Sigmoid colon (tissue), 7 donors: ENCODE data around the gene PPM1A. TPM values are rescaled to one million over a fixed set of nuclear protein-coding genes. Genes with fewer than 3 reads are reported as not detected.

ENCODE experiments used
- DNase-seq: peaks from one replicate; pipeline ENCODE4 v3.0.0-alpha.2; 2019
- H3K27ac ChIP-seq, 4 donors: fragments of 200-600 bp; sonication (generic); one replicate each; pipeline ENCODE4 v1.5.1; 2016 to 2019; ENCODE audit warnings: mild to moderate bottlenecking in 1 of 4
- H3K27me3 ChIP-seq, 3 donors: fragments of 200-600 bp; sonication (generic); one replicate each; pipeline ENCODE4 v1.5.1; 2019; ENCODE audit warnings: mild to moderate bottlenecking in 1 of 3
- H3K36me3 ChIP-seq, 4 donors: fragments of 200-600 bp; sonication (generic); one replicate each; pipeline ENCODE4 v1.5.1; 2016 to 2019
- H3K4me1 ChIP-seq, 4 donors: fragments of 200-600 bp; sonication (generic); one replicate each; pipeline ENCODE4 v1.5.1; 2017 to 2019
- H3K4me3 ChIP-seq, 4 donors: fragments of 200-600 bp; sonication (generic); one replicate each; pipeline ENCODE4 v1.5.1; 2017 to 2019; ENCODE audit warnings: mild to moderate bottlenecking in 2 of 4, moderate library complexity in 1 of 4
- H3K9me3 ChIP-seq, 4 donors: fragments of 200-600 bp in 3 of 4; sonication (generic) in 3 of 4; one replicate each; pipeline versions ENCODE4 v1.5.1 to v1.6.1; 2013 to 2019
- EP300 ChIP-seq, 4 donors: sonication (generic); formaldehyde crosslinking; IDR thresholded peaks; one replicate each; pipeline ENCODE4 v1.6.1; 2017; ENCODE audit warnings: antibody characterized with exemption in 4 of 4
- POLR2A ChIP-seq, 2 donors: fragments of 450-650 bp; IDR thresholded peaks; one replicate each; pipeline ENCODE4 v1.6.1; 2016; ENCODE audit warnings: antibody characterized with exemption in 2 of 2, mild to moderate bottlenecking in 2 of 2, moderate library complexity in 2 of 2
- POLR2AphosphoS5 ChIP-seq, 4 donors: sonication (generic); formaldehyde crosslinking; IDR thresholded peaks; one replicate each; pipeline ENCODE4 v1.6.1; 2017; ENCODE audit warnings: antibody characterized with exemption in 4 of 4
- WGBS, 2 donors: extraction: QIAGEN DNeasy Blood & Tissue Kit; methylation state at CpG; one replicate each; pipeline ENCODE4 v1.1.7; 2013; 5-methylcytosine and 5-hydroxymethylcytosine counted together
- intact Hi-C: fragments of 100-400 bp; cut with DNase I; formaldehyde crosslinking; loops from one replicate; pipeline ENCODE4 v1.15.1; 2023
- polyA plus RNA-seq, 3 donors: library from polyadenylated mRNA; stranded (reverse); fragments of 200-250 nt; gene quantifications; one replicate each; pipeline ENCODE4 v1.2.3, GENCODE V29; 2013
- total RNA-seq, 4 donors: library from RNA; depleted of rRNA; stranded (reverse); fragments of >200 nt; gene quantifications; one replicate each; pipeline ENCODE4 v1.1.0, GENCODE V29; 2016
- TF ChIP-seq, protein P1 (sequence below), 4 experiments: fragments of 450-650 bp in 3 of 4; fragments of 200-600 bp in 1 of 4; IDR thresholded peaks; one replicate each; pipeline ENCODE4 v1.5.1; 2016 to 2019; ENCODE audit warnings: antibody characterized with exemption in 4 of 4, mild to moderate bottlenecking in 3 of 4, moderate library complexity in 2 of 4
- donor health status: healthy with polysubstance abuse.
- donor health status: Bipolar disorder and iron deficiency.
- donor health status: healthy.

PPM1A gene
- total and polyA plus RNA-seq, 7 donors = 34.9 to 116 (median 55.6) TPM

DNA sequence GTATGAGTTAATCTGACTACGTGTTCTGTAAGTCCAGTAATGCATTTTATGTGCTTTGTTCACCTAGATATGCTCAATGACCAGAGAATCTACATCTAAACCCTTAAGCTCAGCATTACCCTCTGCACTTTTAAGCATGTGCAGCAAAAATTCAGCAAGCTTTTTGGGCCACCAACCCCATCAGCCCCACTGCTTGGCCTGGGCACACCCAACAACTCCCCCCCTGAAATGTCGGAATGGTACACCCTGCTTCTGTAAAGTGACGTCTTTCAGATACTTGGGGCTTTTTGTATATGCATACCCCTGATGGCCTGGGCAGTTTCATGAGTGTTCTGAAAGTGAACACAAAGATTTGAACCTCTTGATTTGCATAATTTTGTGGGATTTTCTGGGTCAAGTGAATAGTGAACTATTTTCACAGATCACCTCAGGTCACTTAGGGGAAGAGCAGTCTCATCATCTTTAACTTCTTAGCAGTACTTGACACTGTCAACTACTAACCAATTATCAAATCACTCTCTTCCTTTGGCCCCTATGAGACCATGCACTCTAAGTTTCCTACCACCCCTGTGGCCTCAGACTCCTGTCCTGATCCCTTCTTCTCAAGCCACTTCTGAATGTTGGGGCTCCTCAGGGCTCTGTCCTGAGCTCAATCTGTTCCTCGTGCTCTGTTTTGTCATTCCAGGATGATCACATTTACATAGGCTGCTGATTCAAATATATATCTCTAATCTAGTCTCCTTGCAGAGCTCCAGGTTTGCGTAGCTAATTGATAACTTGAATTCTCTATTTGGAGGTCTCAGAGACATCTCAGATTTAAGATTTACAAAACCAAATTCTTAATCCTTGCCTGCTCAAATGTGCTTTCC lies 36.3 kb upstream of the PPM1A start:
- no peak for DNase-seq
- Histone ChIP-seq H3K27ac (peak overlapping the region in 1 of 4 donors; percentile 76), H3K27me3 (no peaks in the 10 kb centered on the region), H3K36me3 (no peaks in the 10 kb centered on the region), H3K4me1 (peaks cover 0 to 44% (median 35%) of the 10 kb centered on the region in 4 donors), H3K4me3 (no peak overlapping the region), H3K9me3 (no peaks in the 10 kb centered on the region)
- WGBS, 2 donors = 89 to 92% methylated on average over 5 of the region's 5 CpGs
- TF ChIP-seq POLR2A (IDR thresholded peaks at IDR 0.05) (no peak), POLR2AphosphoS5 (IDR thresholded peaks at IDR 0.05) (no peak), EP300 (IDR thresholded peaks at IDR 0.05) (no peak)
- TF ChIP-seq, protein P1, sequence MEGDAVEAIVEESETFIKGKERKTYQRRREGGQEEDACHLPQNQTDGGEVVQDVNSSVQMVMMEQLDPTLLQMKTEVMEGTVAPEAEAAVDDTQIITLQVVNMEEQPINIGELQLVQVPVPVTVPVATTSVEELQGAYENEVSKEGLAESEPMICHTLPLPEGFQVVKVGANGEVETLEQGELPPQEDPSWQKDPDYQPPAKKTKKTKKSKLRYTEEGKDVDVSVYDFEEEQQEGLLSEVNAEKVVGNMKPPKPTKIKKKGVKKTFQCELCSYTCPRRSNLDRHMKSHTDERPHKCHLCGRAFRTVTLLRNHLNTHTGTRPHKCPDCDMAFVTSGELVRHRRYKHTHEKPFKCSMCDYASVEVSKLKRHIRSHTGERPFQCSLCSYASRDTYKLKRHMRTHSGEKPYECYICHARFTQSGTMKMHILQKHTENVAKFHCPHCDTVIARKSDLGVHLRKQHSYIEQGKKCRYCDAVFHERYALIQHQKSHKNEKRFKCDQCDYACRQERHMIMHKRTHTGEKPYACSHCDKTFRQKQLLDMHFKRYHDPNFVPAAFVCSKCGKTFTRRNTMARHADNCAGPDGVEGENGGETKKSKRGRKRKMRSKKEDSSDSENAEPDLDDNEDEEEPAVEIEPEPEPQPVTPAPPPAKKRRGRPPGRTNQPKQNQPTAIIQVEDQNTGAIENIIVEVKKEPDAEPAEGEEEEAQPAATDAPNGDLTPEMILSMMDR (IDR thresholded peaks at IDR 0.05) = no peak
- intact Hi-C loops = no loop called here

DNA sequence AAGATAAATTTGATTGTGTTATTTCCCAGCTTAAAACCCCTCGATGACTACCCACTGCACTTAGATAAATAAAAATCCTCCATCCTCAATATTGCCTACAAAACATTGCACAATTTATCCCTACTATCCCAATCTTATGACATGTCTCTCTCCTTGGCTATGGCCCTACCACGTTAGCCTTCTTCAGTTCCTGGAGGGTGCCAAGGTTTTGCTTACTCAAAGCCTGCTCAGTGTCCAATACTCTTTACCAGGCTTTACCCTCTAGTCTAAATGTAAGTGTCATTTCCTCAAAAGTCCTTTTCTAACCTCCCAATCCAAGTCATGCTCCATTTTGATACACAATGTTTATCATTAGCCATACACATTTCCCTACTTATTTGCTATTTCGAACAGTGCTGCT lies 35.0 kb upstream of the PPM1A start:
- intact Hi-C loops = no loop called here
- 23 to 64% methylated on average over 3 of the region's 3 CpGs for WGBS, 2 donors
- peak overlapping the region; percentile 50 to 85 (median 73) for H3K27ac ChIP-seq

GRCh38 chr14:60214415-60215126 lies 34.5 kb upstream of the PPM1A start:
- WGBS, 2 donors = 7 to 55% methylated on average over 1 of the region's 1 CpG
- H3K4me1 ChIP-seq = peaks cover 0 to 50% (median 38%) of the 10 kb centered on the region in 4 donors
- no peaks in the 10 kb centered on the region for H3K36me3 ChIP-seq
- DNase-seq = no peak
- intact Hi-C loops = loop anchor here (1.0 kb wide), 1 partner anchor 34 kb away; no protein-coding TSS in a partner anchor
- no peaks in the 10 kb centered on the region for H3K9me3 ChIP-seq
- no peak overlapping the region for H3K4me3 ChIP-seq
- peak; percentile 70 to 85 (median 82) for TF ChIP-seq POLR2AphosphoS5 (IDR thresholded peaks at IDR 0.05)
- TF ChIP-seq EP300 (IDR thresholded peaks at IDR 0.05) = peak in 1 of 4 donors; percentile 25
- no peak for TF ChIP-seq POLR2A (IDR thresholded peaks at IDR 0.05)
- no peaks in the 10 kb centered on the region for H3K27me3 ChIP-seq
- peak overlapping the region; percentile 50 to 85 (median 73) for H3K27ac ChIP-seq

More for the DNA sequence above, 35.0 kb upstream of the PPM1A start:
- no peaks in the 10 kb centered on the region for H3K36me3 ChIP-seq
- H3K9me3 ChIP-seq = no peaks in the 10 kb centered on the region
- no peak for TF ChIP-seq POLR2A (IDR thresholded peaks at IDR 0.05)
- peak; percentile 47 to 61 (median 58) for TF ChIP-seq POLR2AphosphoS5 (IDR thresholded peaks at IDR 0.05)
- no peak for TF ChIP-seq EP300 (IDR thresholded peaks at IDR 0.05)
- TF ChIP-seq, protein P1 (IDR thresholded peaks at IDR 0.05) = no peak
- no peaks in the 10 kb centered on the region for H3K27me3 ChIP-seq
- DNase-seq = no peak
- H3K4me3 ChIP-seq = no peak overlapping the region
- peaks cover 0 to 50% (median 38%) of the 10 kb centered on the region in 4 donors for H3K4me1 ChIP-seq

GRCh38 chr14:60215127-60215444 lies 33.9 kb upstream of the PPM1A start:
- 10 to 53% methylated on average over 2 of the region's 2 CpGs for WGBS, 2 donors
- no peaks in the 10 kb centered on the region for H3K36me3 ChIP-seq
- H3K27ac ChIP-seq = peak overlapping the region; percentile 50 to 85 (median 73)
- peaks cover 0 to 50% (median 38%) of the 10 kb centered on the region in 4 donors for H3K4me1 ChIP-seq
- no peak overlapping the region for H3K4me3 ChIP-seq
- DNase-seq = no peak
- no peaks in the 10 kb centered on the region for H3K27me3 ChIP-seq
- intact Hi-C loops = loop anchor here (1.0 kb wide), 1 partner anchor 33 kb away; no protein-coding TSS in a partner anchor
- TF ChIP-seq POLR2AphosphoS5 (IDR thresholded peaks at IDR 0.05) (no peak), POLR2A (IDR thresholded peaks at IDR 0.05) (no peak), EP300 (IDR thresholded peaks at IDR 0.05) (no peak)
- TF ChIP-seq, protein P1 (IDR thresholded peaks at IDR 0.05) = no peak
- H3K9me3 ChIP-seq = no peaks in the 10 kb centered on the region
